ENCODE results near the gene GRHL1.

- TF ChIP-seq, protein P1, sequence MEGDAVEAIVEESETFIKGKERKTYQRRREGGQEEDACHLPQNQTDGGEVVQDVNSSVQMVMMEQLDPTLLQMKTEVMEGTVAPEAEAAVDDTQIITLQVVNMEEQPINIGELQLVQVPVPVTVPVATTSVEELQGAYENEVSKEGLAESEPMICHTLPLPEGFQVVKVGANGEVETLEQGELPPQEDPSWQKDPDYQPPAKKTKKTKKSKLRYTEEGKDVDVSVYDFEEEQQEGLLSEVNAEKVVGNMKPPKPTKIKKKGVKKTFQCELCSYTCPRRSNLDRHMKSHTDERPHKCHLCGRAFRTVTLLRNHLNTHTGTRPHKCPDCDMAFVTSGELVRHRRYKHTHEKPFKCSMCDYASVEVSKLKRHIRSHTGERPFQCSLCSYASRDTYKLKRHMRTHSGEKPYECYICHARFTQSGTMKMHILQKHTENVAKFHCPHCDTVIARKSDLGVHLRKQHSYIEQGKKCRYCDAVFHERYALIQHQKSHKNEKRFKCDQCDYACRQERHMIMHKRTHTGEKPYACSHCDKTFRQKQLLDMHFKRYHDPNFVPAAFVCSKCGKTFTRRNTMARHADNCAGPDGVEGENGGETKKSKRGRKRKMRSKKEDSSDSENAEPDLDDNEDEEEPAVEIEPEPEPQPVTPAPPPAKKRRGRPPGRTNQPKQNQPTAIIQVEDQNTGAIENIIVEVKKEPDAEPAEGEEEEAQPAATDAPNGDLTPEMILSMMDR (IDR thresholded peaks at IDR 0.05; ENCODE audit: borderline replicate concordance, extremely low read depth, low read length, poor library complexity, severe bottlenecking) = no peak
- TF ChIP-seq EZH2 (IDR thresholded peaks at IDR 0.05; ENCODE audit: borderline replicate concordance, low read depth, low read length, severe bottlenecking) = no peak
Observed at GRCh38 chr2:10004401-10004800, 52.9 kb downstream of the GRHL1 start.

Data from DND-41 (cell line).